Stimulated activated CD8-positive, alpha-beta memory T cell treated with anti-CD3 and anti-CD28 coated beads, Interleukin-4, amount 100 ng/mL, for 24 hours (primary cell): ENCODE measurements around the gene FARS2.
"Not testable (repeated sequence)": the region's sequence is repeated elsewhere in the genome, so short reads cannot be mapped to it uniquely, and the experiment has no call there.

Experiments used
- DNase-seq: peaks from one replicate; pipeline ENCODE4 v3.0.0-alpha.2; 2020; ENCODE audit warnings: low read depth

The FARS2 gene

DNA sequence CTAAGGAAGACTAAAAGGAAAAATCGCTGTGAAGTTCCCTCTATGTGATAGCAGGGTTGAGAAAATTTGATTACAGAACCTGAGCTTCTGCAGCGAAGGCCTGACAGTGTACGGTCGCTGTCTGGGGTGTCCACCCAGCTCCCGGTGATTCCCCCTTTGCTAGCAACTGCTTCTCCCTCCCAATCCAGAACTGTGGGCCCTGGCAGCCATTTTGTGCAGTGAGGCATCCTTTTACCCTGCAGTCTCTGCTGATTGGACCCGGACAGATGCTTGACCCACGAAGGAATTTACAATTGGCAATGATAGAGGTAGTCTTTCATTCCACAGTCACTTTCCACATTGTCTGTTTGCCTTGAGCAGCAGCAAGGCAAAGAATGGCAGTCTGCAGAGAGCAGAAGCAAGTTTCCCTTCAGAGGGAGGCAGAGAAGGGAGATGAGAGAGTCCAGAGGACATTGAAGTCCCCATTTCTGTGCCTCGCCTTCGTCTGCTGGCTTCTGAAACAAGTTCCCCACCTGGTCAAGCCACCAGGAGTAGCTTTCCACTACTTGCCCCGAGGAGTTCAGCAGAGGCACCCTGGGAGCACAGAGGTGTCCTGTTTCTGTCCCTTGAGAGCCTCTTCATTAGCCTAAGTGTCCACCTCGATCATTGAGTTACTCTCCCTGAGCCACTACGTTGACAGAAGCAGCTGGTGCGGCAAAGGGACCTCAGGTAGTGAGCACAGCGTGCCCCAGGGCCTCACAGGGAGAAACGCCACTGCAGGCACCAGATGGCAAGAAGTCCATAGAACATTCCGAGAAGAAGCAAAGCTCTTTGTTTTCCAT, 375.1 kb downstream of the FARS2 start:
- DNase-seq = no peak

DNA sequence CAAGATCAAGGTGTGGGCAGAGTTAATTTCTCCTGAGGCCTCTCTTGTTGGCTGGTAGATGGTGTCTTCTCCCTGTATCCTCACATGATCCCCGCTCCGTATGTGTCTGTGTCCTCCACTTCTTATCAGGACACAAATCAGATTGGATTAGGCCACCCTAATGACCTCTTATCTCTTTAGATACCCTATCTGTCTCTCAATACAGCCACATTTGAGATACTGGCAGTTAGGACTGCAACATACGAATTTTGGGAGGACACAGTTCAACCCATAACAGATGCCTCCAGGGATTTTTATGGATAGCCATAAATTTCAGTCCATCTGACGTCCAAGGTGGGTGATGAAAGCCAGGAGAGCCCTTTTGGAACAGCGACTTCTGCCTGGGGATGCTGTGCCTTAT, 376.4 kb downstream of the FARS2 start:
- no peak for DNase-seq

DNA sequence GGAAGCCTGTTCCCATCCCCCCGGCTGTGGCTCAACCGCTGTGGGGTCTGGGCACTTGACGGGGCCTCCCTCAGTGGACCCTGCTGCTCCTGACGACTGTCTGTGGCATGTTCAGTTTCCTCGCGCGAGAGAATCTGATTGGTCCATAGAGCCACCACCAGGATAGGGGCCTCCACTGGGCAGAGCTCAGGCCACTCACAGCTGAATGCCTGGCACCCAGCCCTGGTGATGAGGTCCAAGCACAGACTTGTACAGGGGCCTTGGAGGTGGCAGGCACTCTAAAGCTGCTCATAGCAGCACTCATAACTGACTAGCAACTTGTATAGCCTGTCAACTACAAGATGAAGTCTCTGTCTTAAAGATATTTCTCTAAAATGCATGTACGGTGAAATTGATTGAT, 377.4 kb downstream of the FARS2 start:
- no peak for DNase-seq

DNA sequence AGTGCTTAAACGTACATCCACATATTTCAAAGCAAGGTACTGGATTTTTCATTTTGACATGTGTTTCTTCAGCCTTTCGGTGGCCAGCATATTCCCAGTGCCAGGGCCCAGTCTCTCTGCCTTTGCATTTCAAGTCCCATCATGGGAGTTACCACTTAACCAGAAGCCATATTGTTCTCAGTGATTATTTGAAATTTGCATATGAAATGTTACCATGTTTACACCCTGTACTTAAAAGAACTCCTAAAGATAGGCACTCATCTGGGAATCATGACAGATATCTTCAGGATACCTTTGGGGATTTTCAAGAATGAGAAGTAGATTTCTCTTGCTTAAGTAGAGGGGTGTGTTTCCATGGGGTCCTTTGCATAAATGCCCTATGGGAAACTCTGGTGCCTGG, 377.9 kb downstream of the FARS2 start:
- no peak for DNase-seq

GRCh38 chr6:5640614-5641013, 379.3 kb downstream of the FARS2 start:
- DNase-seq = no peak

GRCh38 chr6:5644523-5645185, 383.3 kb downstream of the FARS2 start:
- DNase-seq = no peak

DNA sequence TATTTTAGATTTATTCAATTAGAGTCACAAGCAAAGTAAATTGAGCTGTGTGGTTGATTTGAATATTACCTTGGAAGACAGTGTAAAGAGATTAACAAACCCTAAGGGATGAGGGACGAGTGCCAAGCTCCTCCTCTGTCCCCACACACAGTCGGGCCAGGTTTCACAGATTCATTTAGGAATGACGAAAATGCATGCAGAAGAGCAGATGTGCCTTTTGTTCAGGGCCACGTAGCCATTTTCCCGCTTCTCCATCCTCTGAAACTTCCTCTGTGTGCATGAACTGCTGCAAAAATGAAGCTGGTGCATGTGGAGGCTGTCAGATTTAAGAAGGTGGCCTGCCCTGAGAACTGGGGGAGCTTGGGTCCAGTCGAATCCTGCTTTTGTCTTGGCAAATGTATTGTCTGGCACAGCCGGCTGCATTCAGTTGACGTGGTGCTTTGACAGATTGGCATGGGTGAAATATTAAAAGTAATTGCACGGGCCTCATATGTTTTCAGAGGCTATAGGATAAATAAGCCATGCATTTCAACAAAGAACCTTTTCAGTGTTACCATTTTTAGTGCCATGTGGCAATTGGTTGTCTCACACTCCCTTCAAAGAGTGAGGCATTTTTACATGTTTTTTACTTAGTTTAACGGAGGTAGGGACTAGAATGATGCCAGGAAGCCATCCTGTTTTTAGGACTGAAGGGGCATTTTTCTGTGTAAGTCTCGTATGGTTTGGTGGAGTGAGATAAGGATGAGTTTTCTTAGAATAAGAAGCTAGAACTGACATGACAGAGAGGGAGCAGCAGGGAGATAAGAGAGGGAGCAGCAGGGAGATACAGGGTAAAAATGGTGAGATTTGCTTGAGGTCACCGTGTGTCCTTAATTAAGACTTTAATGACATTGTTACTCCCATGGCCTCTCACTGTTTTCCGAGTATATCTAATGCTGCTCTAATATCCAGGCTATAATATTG, 384.3 kb downstream of the FARS2 start:
- no peak for DNase-seq

- no peak for DNase-seq
Observed at GRCh38 chr6:5652406-5653137, 391.3 kb downstream of the FARS2 start.

DNA sequence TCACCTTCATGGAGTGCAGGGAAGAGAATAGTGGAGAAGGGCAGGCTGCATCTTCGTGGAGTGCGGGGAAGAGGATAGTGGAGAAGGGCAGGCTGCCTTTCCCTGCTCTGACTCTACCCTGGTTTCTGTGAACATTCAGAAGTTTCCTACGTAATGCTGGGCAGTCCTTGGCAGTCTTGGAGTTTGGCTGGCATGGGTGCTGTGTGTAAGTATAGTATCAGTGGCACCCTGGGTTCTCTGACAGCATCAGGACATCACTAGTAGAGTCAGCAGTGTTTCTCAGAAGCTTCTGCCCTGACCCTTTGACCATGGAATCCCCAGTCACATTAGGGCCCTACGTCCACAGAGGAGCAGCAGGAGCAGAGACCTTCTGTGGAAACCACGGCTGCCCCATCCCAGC, 392.5 kb downstream of the FARS2 start:
- DNase-seq = no peak

GRCh38 chr6:5656226-5656625, 394.9 kb downstream of the FARS2 start:
- DNase-seq = no peak

DNA sequence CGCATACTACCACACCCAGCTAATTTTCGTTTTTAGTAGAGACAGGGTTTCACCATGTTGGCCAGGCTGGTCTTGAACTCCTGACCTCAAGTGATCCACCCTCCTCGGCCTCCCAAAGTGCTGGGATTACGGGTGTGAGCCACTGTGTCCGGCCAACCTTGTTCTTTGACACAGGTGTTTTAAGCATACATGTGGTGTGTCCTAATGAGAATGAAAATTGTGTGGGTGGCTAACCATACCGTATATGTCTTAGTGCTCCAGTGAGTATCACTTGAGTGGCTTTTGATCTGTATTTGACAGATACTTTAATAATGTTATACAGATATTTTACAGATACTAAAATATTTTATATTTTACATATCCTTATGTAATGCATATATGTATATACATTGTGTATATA, 395.4 kb downstream of the FARS2 start:
- DNase-seq = not testable (repeated sequence)

DNA sequence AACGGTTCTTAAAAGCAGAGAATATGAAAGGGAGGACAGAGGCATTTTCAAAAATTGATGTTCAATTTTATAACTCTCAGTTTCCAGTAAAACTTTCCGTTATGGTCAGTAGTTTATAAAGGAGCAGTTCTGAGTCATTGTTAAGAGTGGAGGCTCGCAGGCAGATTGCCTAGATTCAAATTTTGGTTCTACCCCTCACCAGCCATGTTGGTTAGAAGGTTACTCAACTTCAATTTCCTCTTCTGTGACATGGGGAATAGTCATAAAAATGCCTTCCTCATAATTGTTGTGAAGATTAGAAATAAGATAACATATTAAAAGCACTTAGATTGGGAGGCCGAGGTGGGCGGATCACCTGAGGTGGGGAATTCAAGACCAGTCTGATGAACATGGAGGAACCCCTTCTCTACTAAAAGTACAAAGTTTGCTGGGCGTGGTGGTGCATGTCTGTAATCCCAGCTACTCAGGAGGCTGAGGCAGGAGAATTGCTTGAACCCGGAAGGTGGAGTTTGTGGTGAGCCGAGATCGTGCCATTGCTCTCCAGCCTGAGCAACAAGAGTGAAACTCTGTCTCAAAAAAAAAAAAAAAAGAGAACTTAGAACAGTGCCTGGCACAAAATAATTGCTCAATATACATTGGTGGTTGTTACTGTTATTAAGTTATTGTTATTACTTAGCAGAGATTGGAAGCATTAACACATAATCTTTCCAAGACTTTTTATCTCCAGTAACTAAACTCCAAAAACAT, 396.5 kb downstream of the FARS2 start:
- no peak for DNase-seq

GRCh38 chr6:5659467-5659866, 398.2 kb downstream of the FARS2 start:
- no peak for DNase-seq

- DNase-seq = no peak
Observed at GRCh38 chr6:5660772-5661171, 399.5 kb downstream of the FARS2 start.

DNA sequence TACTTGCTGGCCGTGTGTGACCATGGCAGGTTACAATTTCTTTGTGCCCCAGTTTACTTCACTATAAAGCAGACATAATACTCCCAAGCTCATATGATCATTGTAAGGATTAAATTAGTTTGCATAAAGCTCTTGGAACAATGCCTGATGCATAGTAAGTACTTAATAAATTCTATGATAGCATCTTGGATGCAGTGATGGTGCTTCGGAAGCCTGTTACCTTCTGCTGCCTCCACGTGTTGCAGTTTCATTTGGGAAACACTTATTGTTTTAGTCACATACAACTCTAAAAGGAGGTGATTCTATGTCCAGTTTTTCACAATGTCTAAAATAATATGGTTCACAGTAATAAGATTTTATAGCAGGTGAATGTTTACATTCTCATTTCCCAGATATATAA, 401.5 kb downstream of the FARS2 start:
- DNase-seq = no peak

DNA sequence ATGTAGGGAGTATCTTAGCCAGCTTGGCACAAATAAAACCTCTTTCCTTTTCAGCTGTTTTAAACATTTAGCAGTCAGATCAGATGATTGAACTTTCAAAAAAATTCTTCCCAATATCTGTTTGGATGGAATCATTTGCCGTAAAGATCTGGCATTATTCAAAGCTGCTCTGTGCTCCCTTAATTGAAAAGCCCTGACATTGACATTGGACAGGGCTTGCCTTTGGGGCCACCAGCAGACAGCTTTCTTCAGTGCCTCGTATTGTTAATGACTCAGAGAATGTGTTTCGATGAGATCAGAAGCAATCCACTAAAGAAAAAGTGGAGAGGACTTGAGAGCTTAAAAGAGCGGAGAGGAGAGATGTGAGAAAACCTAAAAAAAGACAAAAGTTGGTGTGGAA, 401.9 kb downstream of the FARS2 start:
- DNase-seq = no peak

DNA sequence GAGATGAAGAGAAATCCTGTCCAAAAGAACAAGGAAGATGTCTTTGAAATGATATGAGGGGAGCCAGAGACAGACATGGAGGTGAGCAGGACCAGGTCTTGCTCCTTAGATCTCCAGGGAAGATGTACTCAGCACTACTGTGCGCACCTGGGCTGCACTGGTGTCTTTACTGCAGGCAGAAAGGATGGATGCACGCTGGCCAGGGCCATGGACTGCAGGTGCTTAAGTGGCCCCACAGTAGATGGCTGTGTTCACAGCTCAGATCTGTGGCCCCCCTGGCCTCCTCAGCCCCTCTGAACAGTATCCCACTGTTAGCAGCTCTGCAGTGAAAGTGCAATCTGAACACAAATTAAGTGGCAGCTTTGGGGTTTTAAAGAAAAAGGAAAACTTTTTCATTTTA, 402.4 kb downstream of the FARS2 start:
- no peak for DNase-seq

- DNase-seq = no peak
Observed at GRCh38 chr6:5664149-5664548, 402.8 kb downstream of the FARS2 start.

DNA sequence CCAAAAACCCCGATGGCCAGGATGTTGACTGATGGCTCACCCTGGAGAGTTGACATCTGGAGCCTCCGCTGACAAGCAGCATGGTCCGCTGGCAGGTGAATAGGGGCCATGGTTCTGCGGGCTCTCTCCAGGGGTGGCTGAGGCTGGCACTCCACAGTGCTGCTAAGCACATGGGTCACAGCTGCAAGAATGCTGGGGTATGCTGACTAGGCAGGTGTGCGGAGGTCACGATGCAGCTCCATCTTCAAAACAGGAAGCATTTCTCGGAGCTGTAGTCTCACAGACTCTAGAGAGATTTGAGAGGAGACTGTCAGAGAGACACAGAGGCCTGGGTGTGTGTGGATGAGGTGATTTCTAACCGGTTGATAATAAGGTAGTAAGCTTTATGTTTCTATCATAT, 403.9 kb downstream of the FARS2 start:
- no peak for DNase-seq

- DNase-seq = no peak
Observed at GRCh38 chr6:5665667-5666066, 404.4 kb downstream of the FARS2 start.

GRCh38 chr6:5666695-5667094, 405.4 kb downstream of the FARS2 start:
- DNase-seq = no peak
